DND-41 (cell line): ENCODE measurements around the gene RIPOR2.

Source experiments
- CTCF ChIP-seq: IDR thresholded peaks from 2 replicates; pipeline ENCODE4 v1.5.1; 2012; ENCODE audit warnings: borderline replicate concordance, low read length, moderate library complexity, mild to moderate bottlenecking; ENCODE audit not compliant: poor library complexity, severe bottlenecking; ENCODE audit errors: extremely low read depth
- EZH2 ChIP-seq: IDR thresholded peaks from 3 replicates; pipeline ENCODE4 v1.6.1; 2012; ENCODE audit warnings: borderline replicate concordance, low read depth, mild to moderate bottlenecking, moderate library complexity, low read length, inconsistent platforms; ENCODE audit not compliant: severe bottlenecking

- TF ChIP-seq CTCF (no peak), EZH2 (no peak)
Measured at GRCh38 chr6:24957199-24957598, 21.4 kb upstream of the RIPOR2 start.
